OCI-LY1 (cell line): ENCODE results near the gene FAM50A.

Source experiments
- H2AFZ ChIP-seq: fragments of 200-600 bp; sonication (generic), shearing (Covaris generic); 2 replicates; pipeline ENCODE4 v1.6.0; 2014; ENCODE audit warnings: antibody characterized with exemption, mild to moderate bottlenecking, low read length
- H3F3A ChIP-seq: fragments of 200-600 bp; sonication (generic), shearing (Covaris generic); 2 replicates; pipeline ENCODE4 v1.6.0; 2014; ENCODE audit warnings: mild to moderate bottlenecking, antibody characterized with exemption, low read length, moderate library complexity; ENCODE audit not compliant: insufficient read depth
- H3K27ac ChIP-seq: fragments of 200-600 bp; sonication (generic); 2 replicates; pipeline ENCODE4 v1.5.1; 2014; ENCODE audit warnings: low read length, mixed run types, mild to moderate bottlenecking, low read depth; ENCODE audit not compliant: poor library complexity, severe bottlenecking
- H3K27me3 ChIP-seq: fragments of 200-600 bp; sonication (generic); 2 replicates; pipeline ENCODE4 v1.6.0; 2014; ENCODE audit warnings: antibody characterized with exemption, mild to moderate bottlenecking, low read length, moderate library complexity; ENCODE audit not compliant: insufficient read depth
- H3K36me3 ChIP-seq: fragments of 200-600 bp; sonication (generic); 2 replicates; pipeline ENCODE4 v1.6.1; 2014; ENCODE audit warnings: mild to moderate bottlenecking, antibody characterized with exemption, low read length, moderate library complexity, mixed read lengths; ENCODE audit not compliant: insufficient read depth
- H3K4me1 ChIP-seq: fragments of 200-600 bp; sonication (generic); 2 replicates; pipeline ENCODE4 v1.5.1; 2014; ENCODE audit warnings: mild to moderate bottlenecking, low read length, moderate library complexity; ENCODE audit not compliant: insufficient read depth, severe bottlenecking
- H3K4me2 ChIP-seq: fragments of 200-600 bp; sonication (generic), shearing (Covaris generic); 2 replicates; pipeline ENCODE4 v1.6.1; 2014; ENCODE audit warnings: low read length
- H3K4me3 ChIP-seq: fragments of 200-600 bp; sonication (generic); 2 replicates; pipeline ENCODE4 v1.5.1; 2014; ENCODE audit warnings: low read length, low read depth, mild to moderate bottlenecking, mixed read lengths; ENCODE audit not compliant: poor library complexity, severe bottlenecking
- H3K79me2 ChIP-seq: fragments of 200-600 bp; shearing (Covaris generic); 2 replicates; pipeline ENCODE4 v1.6.1; 2016; ENCODE audit warnings: mixed run types, low read length, mixed read lengths; ENCODE audit not compliant: insufficient read depth
- H3K9ac ChIP-seq: fragments of 200-600 bp; sonication (generic), shearing (Covaris generic); 2 replicates; pipeline ENCODE4 v1.6.1; 2014; ENCODE audit warnings: mild to moderate bottlenecking, low read length, mixed read lengths
- H3K9me2 ChIP-seq: fragments of 200-600 bp; sonication (generic), shearing (Covaris generic); 2 replicates; pipeline ENCODE4 v1.6.1; 2014; ENCODE audit warnings: low read depth, mild to moderate bottlenecking, low read length, mixed read lengths
- H3K9me3 ChIP-seq: fragments of 200-600 bp; shearing (Covaris generic); 2 replicates; pipeline ENCODE4 v1.6.1; 2014; ENCODE audit warnings: low read length, mixed read lengths
- H4K20me1 ChIP-seq: fragments of 200-600 bp; sonication (generic), shearing (Covaris generic); 2 replicates; pipeline ENCODE4 v1.6.0; 2016; ENCODE audit warnings: mild to moderate bottlenecking, low read length; ENCODE audit not compliant: insufficient read depth
- CTCF ChIP-seq: fragments of 200-600 bp; sonication (generic), shearing (Covaris generic); IDR thresholded peaks from 2 replicates; pipeline ENCODE4 v1.5.1; 2017; ENCODE audit warnings: mild to moderate bottlenecking, antibody characterized with exemption, low read length, moderate library complexity, mixed read lengths
- EZH2 ChIP-seq: fragments of 200-600 bp; sonication (generic), shearing (Covaris generic); IDR thresholded peaks from 2 replicates; pipeline ENCODE4 v1.8.0; 2017; ENCODE audit warnings: borderline replicate concordance, mixed run types, mild to moderate bottlenecking, antibody characterized with exemption, low read length, moderate library complexity, mixed read lengths

The FAM50A gene

GRCh38 chrX:154471839-154472684 is 28.1 kb downstream of the FAM50A start:
- TF ChIP-seq EZH2 (no peak), CTCF (no peak)
- Histone ChIP-seq H3F3A (no peaks in the 10 kb centered on the region), H3K27me3 (no peaks in the 10 kb centered on the region), H2AFZ (no peak overlapping the region), H3K9me3 (no peaks in the 10 kb centered on the region), H3K4me2 (no peak overlapping the region), H3K9me2 (no peaks in the 10 kb centered on the region), H3K9ac (no peak overlapping the region), H4K20me1 (no peaks in the 10 kb centered on the region), H3K79me2 (no peaks in the 10 kb centered on the region), H3K27ac (no peak overlapping the region), H3K36me3 (peaks cover 5% of the 10 kb centered on the region; the same call in 1 of the 2 replicates), H3K4me3 (no peak overlapping the region), H3K4me1 (no peaks in the 10 kb centered on the region)

GRCh38 chrX:154472685-154473632 is 29.0 kb downstream of the FAM50A start:
- no peaks in the 10 kb centered on the region for H3K79me2 ChIP-seq
- no peak overlapping the region for H3K4me3 ChIP-seq
- H3K9ac ChIP-seq: no peak overlapping the region
- no peaks in the 10 kb centered on the region for H4K20me1 ChIP-seq
- no peak overlapping the region for H2AFZ ChIP-seq
- no peaks in the 10 kb centered on the region for H3K9me3 ChIP-seq
- no peaks in the 10 kb centered on the region for H3K27me3 ChIP-seq
- no peaks in the 10 kb centered on the region for H3F3A ChIP-seq
- no peak for TF ChIP-seq CTCF
- no peak for TF ChIP-seq EZH2
- peaks cover 5% of the 10 kb centered on the region; the same call in 1 of the 2 replicates for H3K36me3 ChIP-seq
- H3K9me2 ChIP-seq: no peaks in the 10 kb centered on the region
- H3K4me2 ChIP-seq: no peak overlapping the region
- peaks cover 3% of the 10 kb centered on the region for H3K4me1 ChIP-seq
- H3K27ac ChIP-seq: no peak overlapping the region

GRCh38 chrX:154473683-154474082 is 29.7 kb downstream of the FAM50A start:
- peaks cover 6% of the 10 kb centered on the region for H3K4me1 ChIP-seq
- H3K27me3 ChIP-seq: no peaks in the 10 kb centered on the region
- no peak overlapping the region for H3K4me2 ChIP-seq
- no peaks in the 10 kb centered on the region for H3K9me2 ChIP-seq
- H3K4me3 ChIP-seq: no peak overlapping the region
- no peaks in the 10 kb centered on the region for H3K9me3 ChIP-seq
- peaks cover 5% of the 10 kb centered on the region; the same call in 1 of the 2 replicates for H3K36me3 ChIP-seq
- no peaks in the 10 kb centered on the region for H3K79me2 ChIP-seq
- H3K27ac ChIP-seq: no peak overlapping the region
- H3F3A ChIP-seq: no peaks in the 10 kb centered on the region
- no peak for TF ChIP-seq EZH2
- TF ChIP-seq CTCF: no peak
- H4K20me1 ChIP-seq: no peaks in the 10 kb centered on the region
- no peak overlapping the region for H3K9ac ChIP-seq
- H2AFZ ChIP-seq: no peak overlapping the region
